Stimulated activated CD8-positive, alpha-beta memory T cell treated with anti-CD3 and anti-CD28 coated beads, Interleukin-15, amount 100 ng/mL, for 4 hours (primary cell): ENCODE measurements around the gene MTM1.

Experiments used
- DNase-seq, 2 donors: peaks; one replicate each; pipeline ENCODE4 v3.0.0-alpha.2; 2020; ENCODE audit warnings: low read depth in 2 of 2

The MTM1 gene

DNA sequence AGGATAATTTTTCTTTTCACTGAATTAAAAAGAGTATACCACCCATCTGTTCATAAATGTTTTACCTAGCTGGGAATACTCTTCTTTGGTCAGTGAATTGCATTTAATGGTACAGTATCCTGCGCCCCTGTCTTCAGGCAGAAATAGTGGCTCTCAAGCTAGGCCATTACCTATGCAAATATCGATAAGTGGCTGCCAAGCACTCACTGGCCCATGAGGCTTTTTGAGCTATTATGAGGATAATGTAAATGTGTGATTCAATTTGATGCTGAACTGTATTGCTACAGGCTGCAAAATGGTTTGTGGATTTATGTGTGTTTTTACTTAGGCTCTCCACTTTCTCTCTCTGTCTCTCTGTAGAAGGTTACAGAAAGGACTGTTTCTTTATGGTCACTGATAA is 94.7 kb downstream of the MTM1 start:
- DNase-seq = no peak

DNA sequence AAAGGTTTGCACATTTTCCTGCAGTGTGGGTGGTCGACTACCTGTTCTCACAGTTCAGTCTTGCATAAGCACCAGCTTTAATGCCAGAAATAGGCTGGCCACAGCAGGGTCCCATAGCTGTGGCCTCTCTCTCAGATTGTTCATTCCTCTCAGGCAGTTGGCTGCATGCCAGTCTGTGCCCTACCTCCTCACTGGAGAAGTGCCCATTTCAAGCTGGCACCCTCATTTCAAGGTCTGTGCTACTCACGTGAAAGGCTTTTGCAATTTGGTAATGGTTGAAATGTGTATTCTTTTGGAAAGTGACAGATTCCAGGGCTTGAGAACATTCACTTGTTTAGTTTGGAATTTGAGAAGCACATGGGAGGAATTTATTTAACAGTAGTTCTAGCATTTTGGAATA is 95.9 kb downstream of the MTM1 start:
- no peak for DNase-seq

DNA sequence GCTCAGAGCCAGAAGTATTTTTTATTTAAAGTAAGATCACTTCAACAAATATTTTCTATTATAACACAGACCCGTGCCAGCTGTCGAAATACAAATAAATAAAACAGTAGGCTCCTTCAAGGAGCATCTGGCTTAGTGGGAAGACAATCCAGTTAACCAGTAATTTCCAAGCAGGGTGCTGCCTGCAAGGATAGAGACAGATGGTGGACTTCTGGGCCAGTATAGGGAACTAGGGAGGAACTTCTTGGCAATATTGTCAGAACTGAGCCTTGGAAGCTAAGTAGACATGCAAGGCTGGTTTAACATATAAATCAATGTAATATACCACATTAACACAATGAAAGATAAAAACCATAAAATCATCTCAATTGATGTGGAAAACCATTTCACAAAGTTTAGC is 107.8 kb downstream of the MTM1 start:
- no peak for DNase-seq

DNA sequence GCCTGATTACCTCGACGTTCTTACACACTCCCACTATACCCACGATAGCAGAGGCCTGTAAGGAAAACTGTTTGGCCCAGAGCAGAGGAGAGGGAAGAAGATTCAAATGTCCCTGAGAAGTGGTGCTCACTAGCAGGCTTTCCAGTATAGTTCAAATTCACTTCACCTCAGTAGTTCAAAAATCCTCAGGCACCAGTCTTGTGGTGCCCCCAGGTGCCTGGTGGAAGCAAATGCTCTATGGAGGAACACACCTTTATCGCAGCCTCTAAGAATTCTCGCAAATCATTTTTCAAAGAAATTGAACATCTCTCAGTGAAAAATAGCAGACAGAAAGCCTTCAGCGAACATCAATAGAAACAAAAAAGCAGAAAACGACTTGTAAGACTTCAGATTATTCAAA is 112.6 kb downstream of the MTM1 start:
- DNase-seq = no peak

DNA sequence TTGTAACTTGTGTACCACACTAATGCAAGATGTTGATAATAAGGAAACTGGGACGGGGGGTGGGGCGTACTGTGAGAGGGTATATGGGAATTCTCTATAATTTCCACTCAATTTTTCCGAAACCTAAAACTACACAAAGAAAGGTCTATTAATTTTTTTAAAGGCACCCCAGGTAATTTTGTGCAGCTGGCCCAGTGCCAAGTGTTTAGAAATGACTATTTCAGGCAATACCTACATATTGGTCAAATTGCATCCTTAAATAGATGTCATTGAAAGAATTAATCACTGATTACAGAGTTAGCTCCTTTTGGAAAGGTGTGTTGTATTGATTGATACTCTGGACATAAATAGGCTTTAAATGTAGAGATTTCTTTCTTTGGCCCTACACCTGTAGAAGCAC is 114.7 kb downstream of the MTM1 start:
- no peak for DNase-seq

DNA sequence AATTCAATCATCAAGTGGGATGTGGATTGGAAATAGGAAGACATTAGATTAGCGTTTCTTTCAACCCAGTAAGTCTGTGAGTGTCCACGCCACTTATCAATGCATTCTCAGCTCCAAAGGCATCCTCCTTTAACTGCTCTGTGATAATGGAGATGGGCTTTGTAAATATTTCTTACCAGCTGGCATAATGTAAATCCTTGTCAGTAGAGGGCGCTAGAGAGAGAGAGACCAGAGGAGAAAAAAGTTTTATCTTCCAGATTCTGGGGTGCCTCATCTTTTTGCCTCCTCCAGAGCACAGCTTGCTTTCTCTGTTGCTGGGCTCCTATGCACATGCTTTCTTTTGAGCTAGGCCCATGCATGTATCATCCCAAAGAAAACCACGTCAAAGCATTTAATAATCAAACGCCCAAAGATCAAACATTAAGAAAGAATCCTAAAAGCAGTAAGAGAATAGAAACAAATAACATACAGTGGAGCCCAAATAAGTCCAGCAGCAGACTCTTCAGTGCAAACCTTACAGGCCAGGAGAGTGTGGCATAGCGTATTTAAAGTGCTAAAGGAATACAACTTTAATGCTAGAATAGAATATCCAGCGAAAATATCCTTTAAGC is 115.2 kb downstream of the MTM1 start:
- DNase-seq = no peak

DNA sequence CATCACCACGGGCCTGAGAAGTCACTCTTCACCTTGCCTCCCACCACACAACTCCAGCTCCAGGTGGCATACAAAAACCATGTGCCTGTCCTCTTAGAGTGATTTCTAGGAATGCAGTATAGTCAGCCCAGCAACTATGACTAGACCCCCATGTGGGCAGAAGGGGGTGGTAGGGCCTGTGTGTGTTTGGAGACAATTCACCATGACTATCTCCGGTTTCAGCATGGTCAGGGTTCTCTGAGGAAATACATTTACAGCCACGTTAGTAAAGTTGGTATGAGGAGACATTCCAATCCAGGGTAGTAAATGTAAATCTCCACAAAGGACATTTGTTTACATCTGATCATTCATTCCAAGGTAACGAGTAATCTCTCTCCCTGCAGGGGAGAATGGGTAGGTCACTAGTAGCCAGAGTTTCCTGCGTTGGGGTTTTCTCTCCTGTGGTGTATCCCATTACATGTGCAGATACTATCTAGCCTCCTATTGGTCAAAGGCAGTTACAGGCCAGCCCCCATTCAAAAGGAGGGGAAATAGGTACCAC is 120.6 kb downstream of the MTM1 start:
- DNase-seq = no peak

DNA sequence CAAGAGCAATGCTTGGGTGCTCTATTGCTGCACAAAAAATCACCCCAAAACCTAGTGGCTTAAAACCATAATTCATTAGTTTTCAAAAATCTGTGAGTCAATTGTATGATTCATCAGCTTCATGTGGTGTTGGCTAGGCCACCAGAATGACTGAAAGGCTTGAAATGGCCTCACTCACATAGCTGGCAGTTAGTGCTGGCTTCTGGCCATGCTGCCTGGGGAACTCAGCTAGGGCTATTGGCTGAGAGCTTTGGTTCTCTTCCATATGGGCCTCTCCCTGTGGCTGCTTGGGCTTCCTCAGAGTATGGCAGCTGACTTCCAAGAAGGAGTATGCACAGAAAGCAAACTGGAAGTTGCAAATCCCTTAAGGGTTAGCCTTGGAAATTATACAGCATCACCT is 121.7 kb downstream of the MTM1 start:
- no peak for DNase-seq

- no peak for DNase-seq
These were observed 123.9 kb downstream of the MTM1 start for GRCh38 chrX:150692296-150692695.

DNA sequence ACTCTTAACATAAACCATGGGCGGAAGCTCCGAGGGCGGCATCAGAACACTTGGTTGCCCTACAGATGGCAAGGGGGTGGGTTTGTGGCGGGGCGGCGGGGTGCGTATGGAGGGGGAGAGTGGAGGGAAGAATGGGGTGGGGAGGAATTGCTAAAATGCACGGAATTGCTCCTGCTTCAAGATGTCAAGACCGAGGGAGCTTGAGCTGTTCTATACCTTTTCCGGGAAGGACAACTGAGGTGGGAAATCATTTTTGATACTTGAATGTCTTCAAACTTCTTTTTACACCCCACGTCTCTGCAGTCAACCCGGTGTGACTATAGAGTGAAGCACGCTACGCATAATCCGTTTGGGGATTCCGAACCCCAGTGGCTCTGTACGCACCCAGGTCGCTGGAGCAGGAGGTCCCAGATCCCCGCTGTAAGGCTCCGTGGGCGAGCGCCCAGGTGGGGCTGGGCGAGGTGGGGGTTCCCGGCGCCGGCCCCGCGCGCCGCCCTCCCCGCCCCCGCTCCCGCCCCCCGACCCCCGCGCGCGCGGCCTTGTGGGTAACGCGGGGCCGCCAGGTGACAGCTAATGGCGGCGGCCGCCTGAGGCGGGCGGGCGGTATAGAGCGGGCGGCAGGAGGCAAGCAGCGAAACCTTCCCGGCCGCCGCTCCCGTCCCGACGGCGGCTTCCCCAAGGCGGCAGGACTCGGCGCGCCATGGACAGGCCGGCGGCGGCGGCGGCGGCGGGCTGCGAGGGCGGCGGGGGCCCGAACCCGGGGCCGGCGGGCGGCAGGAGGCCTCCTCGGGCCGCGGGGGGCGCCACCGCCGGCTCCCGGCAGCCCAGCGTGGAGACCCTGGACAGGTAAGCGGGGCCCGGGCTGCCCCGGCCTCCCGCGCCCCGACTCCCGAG is 124.7 kb downstream of the MTM1 start, which contains the start of gene MTMR1:
Gene MTMR1 (plus strand): TSS at position 566 of the 894 bp plus-strand sequence. CDS start 135 bp downstream, at position 701.
- peak in 1 of 2 donors; percentile 33 for DNase-seq

- DNase-seq = peak in 1 of 2 donors; percentile 40
These were observed 125.5 kb downstream of the MTM1 start for GRCh38 chrX:150693725-150694574.

GRCh38 chrX:150694738-150695410 is 126.5 kb downstream of the MTM1 start:
- DNase-seq = no peak

DNA sequence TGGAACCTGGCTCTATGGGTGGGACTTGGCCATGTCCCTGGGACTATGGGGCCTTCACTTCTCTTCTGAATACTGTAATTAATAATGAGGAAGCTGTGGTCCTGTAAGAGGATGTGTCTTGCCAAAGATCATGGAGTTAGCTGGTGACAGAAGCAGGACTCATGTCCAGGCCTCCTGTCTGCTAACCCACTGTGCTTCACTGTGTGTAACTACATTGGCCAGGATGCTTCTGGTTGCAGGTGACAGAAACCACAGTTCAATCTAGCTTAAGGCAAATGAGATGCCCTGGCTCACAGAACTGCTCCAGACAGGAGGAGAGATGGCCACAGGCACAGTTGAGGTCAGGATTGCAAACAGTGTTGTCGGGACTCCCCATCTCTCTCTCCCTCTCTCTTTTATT is 127.9 kb downstream of the MTM1 start:
- no peak for DNase-seq

GRCh38 chrX:150696866-150697265 is 128.4 kb downstream of the MTM1 start:
- no peak for DNase-seq

DNA sequence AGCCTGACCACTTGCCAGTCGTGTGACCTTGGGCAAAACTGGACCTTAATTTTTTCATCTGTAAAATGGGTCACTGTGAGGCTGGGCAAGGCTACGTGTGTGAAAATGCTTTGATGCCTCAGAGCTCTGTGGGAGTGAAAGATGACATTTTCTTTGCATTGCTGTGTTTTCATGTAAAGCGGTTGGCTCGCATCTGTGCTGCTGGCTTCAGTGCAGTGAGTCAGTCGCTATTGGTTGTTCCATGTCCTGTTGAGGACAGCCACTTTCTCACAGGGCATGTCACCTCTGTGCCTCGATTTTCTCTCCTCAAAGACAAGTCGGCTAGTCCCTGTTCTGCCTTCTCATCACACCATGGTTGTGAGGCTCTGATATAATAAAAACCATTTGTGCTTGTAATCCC is 129.2 kb downstream of the MTM1 start:
- DNase-seq = no peak

DNA sequence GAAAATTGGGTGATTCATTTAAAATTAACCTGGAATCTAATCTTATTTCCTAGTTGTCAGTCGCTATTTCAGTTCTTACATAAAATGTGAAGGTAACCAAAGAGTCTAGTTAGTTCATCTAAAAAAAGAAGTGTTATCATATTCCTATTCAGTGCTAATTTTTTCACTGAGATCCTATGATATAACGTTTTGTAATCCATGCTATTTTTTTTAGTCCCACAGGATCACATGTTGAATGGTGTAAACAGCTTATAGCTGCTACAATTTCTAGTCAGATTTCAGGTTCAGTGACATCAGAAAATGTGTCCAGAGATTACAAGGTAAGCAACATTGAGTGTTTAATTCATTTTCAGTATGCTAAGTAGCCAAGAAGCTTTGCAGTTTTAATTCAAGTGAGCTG is 130.6 kb downstream of the MTM1 start:
- no peak for DNase-seq

DNA sequence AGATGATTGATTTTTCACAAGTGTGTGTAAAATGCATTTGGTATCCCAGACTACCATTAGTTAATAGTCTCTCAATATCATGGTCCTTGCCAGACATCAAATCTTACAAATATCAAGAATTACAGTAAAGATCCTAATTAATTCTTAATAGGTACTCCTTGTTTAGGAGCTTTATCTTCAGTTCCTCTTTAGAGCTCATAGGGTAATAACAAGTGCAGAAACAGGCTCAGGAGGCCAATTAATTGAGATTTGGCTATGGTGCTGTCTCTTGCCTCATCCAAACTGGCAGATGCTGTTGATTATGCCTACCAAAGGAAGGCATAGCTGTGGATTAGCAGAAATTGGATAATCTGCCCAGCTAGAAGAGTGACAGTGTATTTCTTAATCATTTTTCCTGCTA is 131.7 kb downstream of the MTM1 start:
- no peak for DNase-seq

DNA sequence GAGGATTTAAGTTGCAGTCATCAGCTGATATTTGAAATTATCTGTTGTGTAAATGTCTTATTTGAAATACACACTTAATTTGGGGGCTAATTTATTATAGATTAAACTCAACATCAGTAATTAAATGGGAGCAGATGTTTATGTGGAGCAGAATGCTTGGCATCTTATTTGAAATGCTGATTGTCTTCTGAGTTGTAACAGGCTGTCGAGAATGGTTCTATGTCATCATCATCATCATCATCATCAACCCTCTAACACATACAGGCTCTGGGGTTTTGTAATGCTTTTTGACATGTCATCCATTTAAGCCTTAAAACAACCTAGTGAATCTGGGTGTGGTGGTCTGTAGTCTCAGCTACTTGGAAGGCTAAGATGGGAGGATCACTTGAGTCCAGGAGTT is 133.0 kb downstream of the MTM1 start:
- no peak for DNase-seq

DNA sequence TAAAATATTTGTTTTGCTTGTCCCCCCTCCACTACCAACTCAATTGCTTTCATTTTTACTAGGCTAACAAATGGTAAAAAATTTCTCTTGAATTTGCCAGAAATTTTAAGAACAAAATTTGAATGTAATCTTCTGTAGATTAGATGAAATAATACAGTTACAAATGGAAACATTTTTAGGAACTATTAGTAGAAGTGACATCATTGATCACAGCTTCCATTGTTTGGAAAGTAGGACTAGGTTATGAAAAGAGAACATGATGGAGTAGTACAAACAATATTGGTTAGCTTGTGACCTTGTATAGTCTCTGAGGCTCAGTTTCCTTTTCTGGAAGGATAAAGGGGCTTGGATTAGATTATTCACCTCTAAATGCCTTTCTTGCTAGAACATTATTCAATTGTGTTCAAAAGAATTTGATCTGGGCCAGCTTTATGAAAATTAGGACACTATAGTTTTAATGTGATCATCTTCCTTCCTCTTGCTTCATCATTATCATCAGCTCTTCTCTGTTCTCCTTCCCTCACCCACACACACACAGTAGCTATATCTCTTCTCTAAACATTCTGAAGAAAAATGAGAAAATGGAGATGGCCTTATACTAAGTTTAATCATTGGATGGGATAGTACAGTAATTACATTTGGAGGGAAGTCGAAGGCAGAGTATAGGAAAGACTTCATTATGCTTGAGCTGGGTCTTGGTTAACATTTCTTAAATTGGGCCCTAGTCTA is 134.7 kb downstream of the MTM1 start:
- DNase-seq = no peak

- no peak for DNase-seq
These were observed 135.2 kb downstream of the MTM1 start for GRCh38 chrX:150703695-150703974.

DNA sequence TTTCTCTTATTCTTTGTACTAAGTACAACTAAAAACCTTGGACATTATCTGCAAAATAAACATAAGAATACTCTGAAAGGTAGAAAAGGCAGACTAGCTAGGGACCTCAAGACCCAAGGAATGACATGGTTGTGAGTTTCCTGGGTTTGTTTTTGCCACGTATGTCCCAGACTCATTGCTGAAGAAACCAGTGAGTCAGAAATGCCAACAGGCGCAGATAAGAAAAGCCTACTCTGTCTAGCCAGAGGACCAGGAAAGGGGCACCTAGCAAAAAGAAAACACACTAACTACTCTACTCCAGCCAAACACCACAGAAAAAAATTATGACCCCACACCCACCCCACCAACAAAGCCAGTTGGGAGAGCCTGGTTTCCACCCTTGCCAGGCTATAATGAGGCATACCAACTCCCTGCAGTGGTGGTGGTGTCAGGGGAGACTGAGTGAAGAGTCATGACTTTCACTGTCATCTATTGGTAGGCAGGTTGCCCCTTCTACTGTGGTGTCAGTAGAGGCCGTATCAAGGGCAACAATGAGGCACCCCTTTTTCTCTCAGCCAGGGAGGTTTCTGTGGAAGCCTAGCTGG is 135.7 kb downstream of the MTM1 start:
- no peak for DNase-seq
